HG02642 (cell line): ENCODE data around the gene TRAF7.
"Not testable (repeated sequence)": the region's sequence is repeated elsewhere in the genome, so short reads cannot be mapped to it uniquely, and the experiment has no call there.

Experiments
- ATAC-seq: cut with Tn5 transposase; IDR thresholded peaks from one replicate; pipeline ENCODE4 v1.9.1; 2021; ENCODE audit warnings: mild to moderate bottlenecking; ENCODE audit not compliant: unreplicated experiment, poor library complexity

TRAF7 gene

DNA sequence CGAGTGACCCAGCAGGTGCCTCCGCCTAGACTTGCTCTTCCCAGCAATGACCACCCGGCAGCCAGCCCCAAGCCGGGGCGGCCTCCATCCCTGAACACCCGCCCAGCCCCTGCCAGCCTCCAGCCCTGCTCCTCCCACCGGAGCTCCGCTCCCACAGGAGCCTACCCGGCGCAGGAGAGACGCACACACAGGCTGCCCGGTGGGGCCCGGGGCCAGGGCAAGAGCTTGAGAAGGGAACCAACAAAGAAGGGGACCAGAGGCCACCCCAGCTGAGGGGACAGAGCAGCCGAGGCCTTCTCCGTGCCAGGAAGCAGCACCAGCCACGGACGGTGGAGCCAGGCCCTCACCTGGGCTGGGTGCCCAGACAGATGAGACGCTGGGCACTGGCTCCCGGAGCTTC lies 33.7 kb upstream of the TRAF7 start:
- no peak for ATAC-seq

DNA sequence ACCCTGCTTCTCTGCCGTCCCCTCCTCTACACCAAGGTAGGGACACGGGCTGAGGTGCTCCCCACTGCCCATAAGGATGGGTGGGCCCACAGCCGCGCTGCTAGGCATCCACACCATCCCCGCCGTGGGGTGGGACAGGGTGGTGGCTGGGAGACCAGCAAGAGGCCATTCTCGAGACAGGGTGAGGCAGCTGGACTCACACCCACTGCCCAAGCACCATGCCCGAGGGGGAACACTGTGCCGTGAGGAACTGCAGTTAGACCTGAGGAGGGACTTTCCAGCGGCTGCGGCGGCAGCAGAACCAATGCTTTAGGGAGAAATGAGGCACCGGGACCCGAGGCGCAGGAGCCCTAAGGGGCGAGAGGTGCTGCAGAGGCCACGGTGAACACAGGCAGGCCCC lies 33.2 kb upstream of the TRAF7 start:
- ATAC-seq: no peak

DNA sequence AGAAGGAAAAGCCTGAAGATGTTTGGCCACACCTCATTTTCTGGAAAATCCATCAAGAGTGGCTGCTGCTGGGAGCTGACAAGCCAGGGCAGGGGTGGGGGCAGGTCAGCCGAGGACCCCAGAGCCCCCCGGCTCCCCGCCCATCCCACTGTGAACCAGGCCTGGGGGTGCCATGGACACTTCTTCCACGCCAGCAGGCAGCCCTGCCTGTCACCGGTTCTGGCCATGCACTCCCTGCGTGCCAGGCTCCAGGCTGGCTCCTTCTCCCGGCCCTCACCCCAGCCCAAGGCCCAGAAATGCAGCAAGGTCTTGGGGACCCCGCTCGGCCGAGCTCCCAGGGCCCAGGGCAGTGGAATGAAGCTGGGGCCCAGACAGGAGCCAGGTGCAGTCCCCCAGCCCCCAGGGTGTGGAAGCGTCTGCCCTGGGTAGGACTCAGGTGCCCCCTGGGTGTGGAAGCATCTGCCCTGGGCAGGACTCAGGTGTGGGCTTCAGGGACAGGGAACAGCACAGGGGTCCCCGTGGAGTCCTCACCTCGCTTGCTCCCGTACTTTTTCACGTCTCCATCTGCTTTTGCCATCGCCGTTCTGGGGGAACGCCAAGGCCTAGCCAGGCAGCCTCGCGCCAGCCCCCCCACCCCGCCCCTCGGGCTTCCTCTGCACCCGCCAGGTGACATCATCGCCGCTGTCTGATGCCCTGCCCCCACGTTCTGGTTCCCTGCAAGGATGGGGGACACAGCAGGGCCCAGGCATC lies 32.5 kb upstream of the TRAF7 start:
- not testable (repeated sequence) for ATAC-seq

DNA sequence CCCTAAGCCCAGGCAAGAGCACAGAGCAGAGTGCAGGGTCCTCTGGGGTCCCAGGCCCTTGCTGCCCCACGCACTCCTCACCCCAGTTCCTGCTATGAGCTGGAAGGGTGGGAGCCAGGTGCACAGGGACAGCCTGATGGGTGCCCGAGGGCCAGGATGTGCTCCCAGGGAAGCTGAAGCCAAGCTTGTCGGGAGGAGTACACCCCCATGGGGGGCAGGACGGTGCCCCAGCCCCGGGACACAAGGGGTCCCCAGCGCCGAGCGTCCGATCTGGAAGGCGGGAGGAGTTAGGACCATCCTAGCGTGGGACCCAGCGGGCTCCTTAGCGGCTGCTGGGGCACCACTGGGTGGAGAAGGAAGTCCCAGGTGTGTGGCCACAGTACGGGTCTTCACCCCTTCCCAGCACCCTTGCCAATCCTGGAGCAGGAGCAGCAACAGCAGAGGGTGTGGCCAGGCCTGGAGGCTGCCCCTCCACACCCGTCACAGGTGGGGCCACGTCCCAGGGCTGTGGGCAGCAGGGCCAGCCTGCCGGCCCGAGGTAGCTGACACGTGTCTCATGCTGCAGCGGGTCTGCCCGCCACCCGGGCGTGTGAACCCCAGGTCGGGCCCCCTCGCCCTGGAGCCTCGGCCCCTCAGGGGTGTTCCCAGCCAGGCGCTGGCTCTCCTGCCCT lies 31.7 kb upstream of the TRAF7 start:
- not testable (repeated sequence) for ATAC-seq

DNA sequence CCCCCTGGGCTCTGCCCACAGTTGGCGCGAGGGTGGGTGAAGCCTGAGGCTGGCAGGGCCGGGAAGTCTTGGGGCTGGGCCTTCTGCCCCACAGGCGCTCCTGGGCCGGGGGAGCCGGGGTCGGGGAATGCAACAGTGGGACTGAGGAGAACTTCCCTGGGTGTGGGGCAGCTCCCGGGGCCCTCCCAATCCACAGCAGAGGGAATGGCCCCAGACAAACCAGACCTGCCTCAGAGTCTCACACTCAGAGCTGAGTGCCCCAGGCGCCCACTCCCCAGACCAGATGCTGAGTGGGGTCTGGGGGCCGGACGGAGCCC lies 31.2 kb upstream of the TRAF7 start:
- not testable (repeated sequence) for ATAC-seq

DNA sequence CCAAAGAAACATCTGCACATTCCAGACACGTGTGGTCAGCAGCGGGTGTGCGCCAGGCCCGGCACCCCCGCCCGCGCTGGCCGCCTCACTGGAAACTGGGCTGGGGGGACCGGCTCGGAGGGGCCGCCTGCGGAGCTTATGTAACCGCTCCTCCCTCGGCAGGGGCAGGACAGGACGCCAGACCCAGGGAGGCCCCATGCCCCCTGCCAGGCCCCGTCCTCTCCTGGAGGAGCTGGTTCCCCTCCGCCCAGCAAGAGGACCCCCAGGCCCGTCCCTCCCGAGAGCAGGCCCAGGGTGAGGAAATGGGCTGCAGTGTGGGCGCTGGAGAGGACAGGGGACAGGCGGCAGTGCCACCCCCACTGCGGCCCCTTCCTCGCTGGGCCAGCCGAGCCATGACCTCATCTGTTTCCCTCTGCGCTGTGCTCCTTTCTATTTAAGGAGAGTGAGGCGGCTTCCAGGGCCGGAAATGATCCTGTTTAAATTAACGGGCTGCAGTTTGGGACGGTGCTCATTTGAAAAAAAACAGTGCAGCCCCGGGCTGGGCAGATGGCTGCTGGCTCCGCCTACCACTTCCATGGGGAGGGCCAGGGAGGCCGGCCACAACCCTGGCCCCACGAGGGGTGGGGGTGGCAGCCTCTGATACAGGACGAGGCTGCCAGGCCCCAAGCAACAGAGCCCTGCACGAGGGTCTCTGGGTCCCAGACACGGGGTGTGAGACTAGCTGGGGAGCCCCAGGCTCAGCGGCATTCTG lies 30.7 kb upstream of the TRAF7 start:
- ATAC-seq: not testable (repeated sequence)

DNA sequence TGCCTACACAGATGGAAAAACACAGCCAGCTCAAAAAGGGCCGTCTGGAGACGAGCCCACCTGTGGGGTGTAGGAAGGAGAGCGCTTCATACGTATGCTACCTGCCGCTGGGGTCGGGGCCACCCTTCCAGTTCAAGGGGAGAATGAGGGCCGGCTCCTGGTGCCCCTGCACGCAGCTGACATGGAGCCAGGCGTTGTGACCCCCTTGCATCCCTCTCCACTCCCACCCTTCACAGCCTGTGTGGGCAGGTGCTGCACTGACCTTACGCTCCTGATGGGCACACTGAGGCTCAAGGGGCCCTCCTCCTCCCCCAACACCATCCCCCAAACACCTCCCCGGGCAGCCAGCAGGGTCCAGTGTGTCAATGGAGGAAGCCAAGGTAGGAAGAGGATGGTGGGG lies 30.0 kb upstream of the TRAF7 start:
- not testable (repeated sequence) for ATAC-seq

DNA sequence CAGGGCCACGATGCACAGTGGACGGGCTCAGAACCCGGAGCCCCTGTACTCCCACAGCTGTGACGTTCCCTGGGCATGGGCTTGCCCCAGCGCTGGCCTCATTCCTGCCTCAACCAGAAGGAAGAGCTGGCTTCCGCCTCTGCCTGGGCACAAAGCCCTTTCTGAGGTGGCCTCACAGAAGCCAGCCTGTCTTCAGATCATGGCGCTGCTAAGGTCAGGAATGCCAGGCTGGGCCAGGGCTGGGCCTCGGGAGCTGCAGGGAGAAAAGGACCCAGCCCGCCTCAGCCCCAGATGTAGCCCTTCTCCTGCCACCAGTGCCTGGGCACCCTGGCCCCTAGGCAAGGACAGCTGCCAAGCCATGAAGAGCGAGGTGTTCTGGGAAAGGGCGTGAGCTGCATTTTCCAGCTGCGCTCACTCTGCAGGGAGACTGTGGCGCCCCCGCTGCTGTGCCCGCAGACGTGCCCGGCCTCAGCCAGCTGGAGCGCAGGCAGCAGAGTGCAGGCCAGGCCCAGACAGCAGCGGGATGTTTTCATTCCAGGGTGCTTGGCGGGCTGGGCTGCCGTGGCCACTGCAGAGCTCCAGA lies 29.3 kb upstream of the TRAF7 start:
- not testable (repeated sequence) for ATAC-seq

DNA sequence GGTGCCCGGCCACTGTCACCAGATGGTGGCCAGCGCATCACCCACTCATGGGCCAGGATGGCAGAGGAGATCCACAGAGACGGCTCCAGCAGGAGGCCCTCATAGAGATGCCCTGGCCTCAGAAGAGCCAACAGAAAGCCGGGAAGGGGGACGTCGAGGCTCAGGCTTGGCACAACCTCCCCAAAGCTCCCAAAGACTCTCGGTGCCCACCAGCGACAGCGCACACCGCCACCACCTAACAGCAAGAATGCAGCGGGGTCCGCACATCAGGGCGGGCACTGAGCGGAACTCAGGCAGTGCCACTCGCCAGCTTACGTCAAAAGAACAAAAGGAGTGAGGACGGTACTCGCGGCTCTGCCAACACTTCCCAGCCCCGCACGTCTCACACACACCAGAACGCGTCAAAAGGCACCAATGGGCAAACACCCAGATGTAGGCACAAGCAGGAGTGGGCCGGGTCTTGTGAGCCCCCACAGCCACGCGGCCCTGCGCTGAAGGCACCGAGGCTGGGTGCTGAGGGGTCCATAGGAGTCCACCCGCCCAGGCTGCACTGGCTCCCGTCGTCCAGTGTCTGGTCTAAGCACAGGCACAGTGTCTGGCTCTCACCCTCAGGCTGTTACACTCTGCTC lies 28.5 kb upstream of the TRAF7 start:
- not testable (repeated sequence) for ATAC-seq

DNA sequence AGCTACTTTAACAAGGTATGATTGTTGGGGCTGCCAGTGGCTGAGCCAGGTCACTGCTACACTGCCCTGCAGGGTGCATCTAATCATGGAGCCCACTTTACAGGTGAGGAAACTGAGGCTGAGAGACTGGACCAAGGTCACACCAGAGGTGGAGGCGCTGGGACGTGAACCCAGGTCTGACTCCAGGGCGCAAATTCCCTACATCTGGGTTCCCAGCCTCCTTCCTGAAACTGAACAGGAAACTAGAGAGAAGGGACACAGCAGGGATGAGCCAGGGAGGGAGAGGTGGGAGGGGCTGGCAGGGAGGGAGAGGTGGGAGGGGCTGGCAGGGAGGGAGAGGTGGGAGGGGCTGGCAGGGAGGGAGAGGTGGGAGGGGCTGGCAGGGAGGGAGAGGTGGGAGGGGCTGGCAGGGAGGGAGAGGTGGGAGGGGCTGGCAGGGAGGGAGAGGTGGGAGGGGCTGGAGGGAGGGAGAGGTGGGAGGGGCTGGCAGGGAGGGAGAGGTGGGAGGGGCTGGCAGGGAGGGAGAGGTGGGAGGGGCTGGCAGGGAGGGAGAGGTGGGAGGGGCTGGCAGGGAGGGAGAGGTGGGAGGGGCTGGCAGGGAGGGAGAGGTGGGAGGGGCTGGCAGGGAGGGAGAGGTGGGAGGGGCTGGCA lies 27.8 kb upstream of the TRAF7 start:
- ATAC-seq: not testable (repeated sequence)

DNA sequence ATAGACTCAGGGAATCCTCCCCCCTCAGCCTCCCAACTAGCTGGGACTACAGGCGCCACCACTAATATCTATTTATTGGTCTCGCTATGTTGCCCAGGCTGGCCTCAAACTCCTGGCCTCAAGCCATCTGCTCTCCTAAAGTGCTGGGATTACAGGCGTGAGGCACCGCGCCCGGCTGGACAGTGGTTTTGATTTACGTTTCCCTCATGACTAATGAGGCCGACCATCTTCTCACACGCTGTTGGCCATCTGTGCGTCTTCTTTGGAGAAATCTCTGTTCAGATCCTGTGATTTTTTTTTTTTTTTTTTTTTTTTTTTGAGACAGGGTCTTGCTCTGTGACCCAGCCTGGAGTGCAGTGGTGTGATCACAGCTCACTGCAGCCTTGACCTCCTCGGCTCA lies 26.3 kb upstream of the TRAF7 start:
- not testable (repeated sequence) for ATAC-seq

DNA sequence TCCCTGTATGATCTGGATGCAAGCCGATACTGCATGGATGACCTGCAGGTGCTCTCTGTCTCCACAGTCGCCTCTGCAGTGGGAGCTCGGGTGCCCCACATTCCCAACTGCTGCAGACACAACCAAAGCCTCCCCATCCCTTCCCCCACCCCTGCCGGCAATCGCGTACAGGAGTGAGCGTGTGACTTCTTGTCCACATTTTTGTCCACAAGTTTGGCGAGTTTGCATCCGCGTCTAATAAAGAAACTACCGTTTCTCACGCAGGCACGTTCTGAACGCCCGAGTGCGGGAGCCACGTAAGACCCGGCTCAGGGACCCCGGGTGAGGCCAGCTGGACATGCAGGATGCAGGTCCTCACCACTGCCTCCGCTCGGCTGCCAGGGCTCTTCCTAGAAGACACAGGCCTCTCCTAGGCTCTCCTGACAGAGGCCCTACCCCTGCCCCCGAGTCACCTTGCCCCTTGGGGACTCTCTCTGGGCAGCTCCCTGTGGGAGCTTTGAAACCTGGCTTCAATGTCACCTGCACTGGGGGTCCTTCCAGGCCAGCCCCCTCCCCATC lies 25.6 kb upstream of the TRAF7 start:
- ATAC-seq: not testable (repeated sequence)

DNA sequence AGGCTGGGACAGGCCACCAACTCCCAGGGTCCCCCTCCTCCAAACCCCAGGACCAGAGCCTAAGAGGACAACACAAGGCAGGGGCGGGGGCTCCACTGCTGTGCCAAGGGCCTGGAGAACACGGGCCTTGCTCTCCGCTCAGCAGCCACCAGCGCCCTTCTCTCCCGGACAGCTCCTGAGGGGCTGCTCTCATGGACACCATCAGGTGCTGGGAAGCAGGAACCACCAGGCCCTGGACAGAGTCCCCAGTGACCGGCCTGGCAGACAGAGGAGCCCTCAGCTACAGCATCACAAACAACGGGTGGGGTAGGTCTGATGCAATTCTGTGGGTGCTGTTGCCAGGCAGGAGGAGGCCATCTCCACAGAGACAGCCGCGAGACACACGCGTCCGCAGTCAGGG lies 21.8 kb upstream of the TRAF7 start:
- not testable (repeated sequence) for ATAC-seq

DNA sequence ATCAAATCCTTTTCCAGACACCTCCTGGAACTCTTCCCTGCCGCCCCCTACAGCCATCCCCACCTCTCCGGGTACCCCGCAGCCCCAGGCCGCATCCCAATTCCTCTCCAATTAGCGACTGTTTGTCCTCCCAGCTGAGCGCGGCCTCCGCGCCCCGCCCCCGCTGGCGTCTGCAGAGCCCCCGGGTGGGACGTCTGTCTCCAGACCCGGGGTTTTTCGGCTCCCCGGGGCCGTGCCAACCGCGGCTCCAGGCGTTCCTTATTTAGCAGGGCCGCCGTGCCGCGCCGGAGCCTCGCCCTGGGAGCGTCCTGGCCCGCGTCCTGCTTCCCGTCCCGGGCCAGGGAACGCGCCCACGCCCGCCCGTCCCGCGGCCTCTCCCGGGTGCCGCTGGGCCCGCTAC lies 20.5 kb upstream of the TRAF7 start:
- not testable (repeated sequence) for ATAC-seq

DNA sequence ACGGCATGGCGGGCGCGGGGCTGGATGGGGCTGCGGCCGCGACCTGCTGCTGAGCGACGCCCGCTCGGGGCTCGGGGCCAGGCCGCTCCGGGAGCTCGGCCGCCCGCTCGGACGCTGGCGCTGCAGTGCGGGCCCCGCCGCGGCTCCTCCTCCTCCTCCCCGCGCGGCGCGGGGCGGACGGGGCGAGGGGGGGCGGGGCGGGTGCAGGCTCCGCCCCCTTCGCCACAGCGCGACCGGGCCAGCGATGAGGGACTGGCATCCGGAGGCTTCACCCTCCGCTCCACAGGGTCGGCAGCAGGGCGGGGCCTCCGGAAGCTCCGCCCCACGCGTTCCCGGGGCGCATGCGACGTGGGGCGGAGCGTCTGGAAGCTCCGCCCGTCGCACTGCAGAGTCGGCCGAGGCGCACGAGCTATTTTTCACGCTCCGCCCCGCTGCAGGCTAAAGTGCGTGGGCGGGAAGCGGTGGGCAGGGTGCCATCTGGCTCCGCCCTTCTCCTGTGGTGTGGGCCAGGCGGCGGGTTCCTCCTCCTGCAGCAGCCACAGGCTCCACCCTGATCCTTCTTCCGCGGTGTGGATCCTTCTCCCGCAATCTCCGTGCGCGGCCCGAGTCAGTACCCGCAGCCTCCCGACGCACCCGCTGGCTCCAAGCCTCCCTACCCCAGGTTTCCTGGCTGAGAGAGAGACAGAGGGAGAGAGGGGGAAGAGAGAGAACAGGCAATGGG lies 19.7 kb upstream of the TRAF7 start, which contains the start of gene PKD1:
Gene PKD1, minus strand, starts transcription at position 129 of the 721 bp plus-strand sequence. CDS start 209 bp downstream, outside the sequence.
- peak; percentile 66 for ATAC-seq

DNA sequence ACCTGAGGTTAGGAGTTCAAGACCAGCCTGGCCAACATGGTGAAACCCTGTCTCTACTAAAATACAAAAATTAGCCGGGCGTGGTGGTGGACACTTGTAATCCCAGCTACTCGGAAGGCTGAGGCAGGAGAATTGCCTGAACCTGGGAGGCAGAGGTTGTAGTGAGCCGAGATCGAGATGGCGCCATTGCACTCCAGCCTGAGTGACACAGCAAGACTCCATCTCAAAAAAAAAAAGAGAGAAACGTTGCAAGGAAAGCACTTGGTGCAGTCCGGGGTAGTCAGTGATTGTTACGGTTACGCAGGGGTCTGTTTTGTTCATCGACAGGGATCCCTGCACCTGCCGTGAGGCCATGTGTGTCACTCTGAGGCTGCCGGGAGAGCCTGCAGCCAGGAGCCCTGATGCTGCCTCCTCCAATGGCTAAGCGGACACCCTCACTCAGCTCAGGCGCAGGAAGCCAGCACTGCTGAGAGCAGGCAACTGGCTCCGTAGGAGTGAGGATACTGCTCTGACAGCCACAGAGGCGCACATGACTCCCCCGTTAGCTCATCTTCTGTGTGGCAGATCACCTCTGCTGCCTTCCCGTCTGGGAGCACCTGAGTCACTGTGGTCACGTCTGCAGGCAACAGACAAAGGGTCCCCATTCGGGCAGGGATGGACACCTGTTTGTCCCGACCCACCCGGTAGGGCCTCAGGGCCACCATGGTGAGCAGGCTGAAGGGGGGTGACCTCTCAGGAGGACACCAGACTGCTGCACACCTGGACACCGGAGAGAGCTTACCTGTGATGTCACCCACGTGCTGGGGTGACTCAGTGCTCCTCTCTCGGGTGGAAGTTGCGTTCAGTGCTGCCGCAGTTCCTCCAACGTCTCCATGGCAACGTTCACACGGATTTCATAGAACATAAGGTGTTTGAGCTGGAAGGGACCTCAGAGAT lies 12.4 kb upstream of the TRAF7 start:
- ATAC-seq: no peak

DNA sequence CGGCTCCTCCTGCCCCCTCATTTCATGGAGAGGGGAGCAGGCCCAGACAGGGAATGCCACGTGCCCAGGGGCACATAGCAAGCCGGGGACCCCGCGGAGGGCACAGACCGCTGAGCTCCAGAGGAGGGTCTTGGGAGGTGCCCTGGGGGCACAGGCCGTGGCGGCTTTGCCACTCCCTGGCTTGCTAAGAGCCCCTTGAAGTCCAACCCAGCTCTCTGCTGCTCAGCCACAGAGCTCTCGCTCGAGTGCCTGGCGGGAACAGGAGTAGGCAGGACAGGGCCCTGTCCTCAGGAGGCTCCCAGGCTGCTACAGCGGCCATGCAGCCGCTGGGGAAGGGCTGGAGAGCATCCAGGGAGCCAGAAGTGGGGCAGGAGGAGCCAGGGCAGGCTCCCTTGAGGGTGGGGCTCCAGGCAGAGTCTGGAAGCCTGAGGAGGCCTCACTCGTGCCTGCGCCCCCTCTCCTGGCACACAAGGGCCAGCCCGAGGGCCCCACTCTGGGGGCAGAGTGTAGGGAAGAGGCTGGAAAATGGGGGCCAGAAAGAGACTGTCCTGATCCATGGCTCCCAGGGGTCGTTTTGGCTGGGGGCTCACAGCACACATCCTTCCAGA lies 11.6 kb upstream of the TRAF7 start:
- ATAC-seq: no peak
